Colonic mucosa (tissue), 4 donors: Measurements from ENCODE around the gene ZNF451. TPM values are rescaled to one million over a fixed set of nuclear protein-coding genes. Genes with fewer than 3 reads are reported as not detected.

Experiments used
- DNase-seq: peaks from one replicate; pipeline ENCODE4 v3.0.0-alpha.2; 2020
- H3K27ac ChIP-seq: fragments of 200-600 bp; one replicate; pipeline ENCODE4 v1.8.0; 2021
- H3K27me3 ChIP-seq: fragments of 200-600 bp; one replicate; pipeline ENCODE4 v1.8.0; 2021
- H3K36me3 ChIP-seq: fragments of 200-600 bp; one replicate; pipeline ENCODE4 v1.8.0; 2021
- H3K4me1 ChIP-seq: fragments of 200-600 bp; one replicate; pipeline ENCODE4 v1.8.0; 2021; ENCODE audit warnings: mild to moderate bottlenecking
- H3K4me3 ChIP-seq: fragments of 200-600 bp; one replicate; pipeline ENCODE4 v1.8.0; 2021
- H3K9ac ChIP-seq, 2 donors: one replicate each; pipeline ENCODE4 v1.7.0; 2013; ENCODE audit warnings: control low read depth in 2 of 2, low read depth in 2 of 2, low read length in 2 of 2
- H3K9me3 ChIP-seq: fragments of 200-600 bp; one replicate; pipeline ENCODE4 v1.8.0; 2021
- CTCF ChIP-seq: fragments of 200-600 bp; IDR thresholded peaks from one replicate; pipeline ENCODE4 v1.8.0; 2022; ENCODE audit warnings: antibody characterized with exemption, mild to moderate bottlenecking
- intact Hi-C: fragments of 100-400 bp; cut with DNase I; formaldehyde crosslinking; loops from one replicate; pipeline ENCODE4 v1.14.1; 2022
- total RNA-seq, 2 donors: library from RNA; stranded (reverse); fragmentation: NEBNext Ultra II Directional in 1 of 2; extraction: Animal tissue kit (Norgen Biotek cat#: 25700) in 1 of 2; gene quantifications; one replicate each; pipeline ENCODE4 v1.2.1, GENCODE V29; 2021
- donor health status: healthy.
- donor health status: DM: no; HTN: no; CAD: no.
- donor health status: DM: no; HTN: no; CAD: no.

ZNF451 gene
- total RNA-seq, 2 donors from 2014 or later: 35.1 to 35.9 TPM

- DNase-seq: no peak
- peaks cover 15% of the 10 kb centered on the region for H3K36me3 ChIP-seq
- no peak for TF ChIP-seq CTCF
Measured at GRCh38 chr6:57097596-57097995, 7.6 kb downstream of the ZNF451 start.

GRCh38 chr6:57102976-57103375 lies 13.0 kb downstream of the ZNF451 start:
- TF ChIP-seq CTCF: no peak
- H3K4me1 ChIP-seq: no peaks in the 10 kb centered on the region
- no peak overlapping the region for H3K4me3 ChIP-seq
- intact Hi-C loops: no loop called here
- H3K27me3 ChIP-seq: no peaks in the 10 kb centered on the region
- no peaks in the 10 kb centered on the region for H3K9me3 ChIP-seq
- H3K27ac ChIP-seq: no peak overlapping the region
- no peak for DNase-seq
- no peak overlapping the region for H3K9ac ChIP-seq
- H3K36me3 ChIP-seq: peaks cover 21% of the 10 kb centered on the region

More at GRCh38 chr6:57097596-57097995, 7.6 kb downstream of the ZNF451 start:
- Histone ChIP-seq H3K27ac (no peak overlapping the region), H3K9me3 (no peaks in the 10 kb centered on the region), H3K27me3 (no peaks in the 10 kb centered on the region), H3K9ac (no peak overlapping the region), H3K4me3 (no peak overlapping the region), H3K4me1 (no peaks in the 10 kb centered on the region)
- intact Hi-C loops: no loop called here

GRCh38 chr6:57104336-57104735 lies 14.3 kb downstream of the ZNF451 start:
- TF ChIP-seq CTCF: no peak
- Histone ChIP-seq H3K9ac (no peak overlapping the region), H3K4me3 (no peak overlapping the region), H3K4me1 (no peaks in the 10 kb centered on the region), H3K9me3 (no peaks in the 10 kb centered on the region), H3K27me3 (no peaks in the 10 kb centered on the region), H3K27ac (no peak overlapping the region), H3K36me3 (peaks cover 21% of the 10 kb centered on the region)
- intact Hi-C loops: no loop called here
- DNase-seq: no peak

GRCh38 chr6:57106990-57107389 lies 17.0 kb downstream of the ZNF451 start:
- intact Hi-C loops: no loop called here
- H3K4me1 ChIP-seq: no peaks in the 10 kb centered on the region

GRCh38 chr6:57108691-57109090 lies 18.7 kb downstream of the ZNF451 start:
- no peaks in the 10 kb centered on the region for H3K9me3 ChIP-seq
- DNase-seq: no peak
- no peak for TF ChIP-seq CTCF
- H3K4me1 ChIP-seq: no peaks in the 10 kb centered on the region
- H3K27ac ChIP-seq: no peak overlapping the region
- intact Hi-C loops: no loop called here
- no peaks in the 10 kb centered on the region for H3K27me3 ChIP-seq
- H3K9ac ChIP-seq: no peak overlapping the region
- no peak overlapping the region for H3K4me3 ChIP-seq
- H3K36me3 ChIP-seq: no peaks in the 10 kb centered on the region

More at GRCh38 chr6:57106990-57107389, 17.0 kb downstream of the ZNF451 start:
- TF ChIP-seq CTCF: no peak
- H3K9me3 ChIP-seq: no peaks in the 10 kb centered on the region
- no peak overlapping the region for H3K4me3 ChIP-seq
- H3K27me3 ChIP-seq: no peaks in the 10 kb centered on the region
- DNase-seq: no peak
- no peak overlapping the region for H3K27ac ChIP-seq
- H3K9ac ChIP-seq: no peak overlapping the region
- peaks cover 6% of the 10 kb centered on the region for H3K36me3 ChIP-seq

GRCh38 chr6:57109880-57110279 lies 19.9 kb downstream of the ZNF451 start:
- no peak overlapping the region for H3K27ac ChIP-seq
- H3K36me3 ChIP-seq: no peaks in the 10 kb centered on the region
- H3K9me3 ChIP-seq: no peaks in the 10 kb centered on the region
- TF ChIP-seq CTCF: no peak
- no peaks in the 10 kb centered on the region for H3K4me1 ChIP-seq
- no peaks in the 10 kb centered on the region for H3K27me3 ChIP-seq
- intact Hi-C loops: no loop called here
- H3K4me3 ChIP-seq: no peak overlapping the region
- H3K9ac ChIP-seq: no peak overlapping the region
- no peak for DNase-seq
